NCI-H748 treated with DMSO at 0.1 percent for 48 hours (cell line): Measurements from ENCODE around the gene EML5.

Experiments used
- DNase-seq: peaks from one replicate; lab custom pipeline; 2025; lab: John Stamatoyannopoulos, UW

EML5 gene

DNA sequence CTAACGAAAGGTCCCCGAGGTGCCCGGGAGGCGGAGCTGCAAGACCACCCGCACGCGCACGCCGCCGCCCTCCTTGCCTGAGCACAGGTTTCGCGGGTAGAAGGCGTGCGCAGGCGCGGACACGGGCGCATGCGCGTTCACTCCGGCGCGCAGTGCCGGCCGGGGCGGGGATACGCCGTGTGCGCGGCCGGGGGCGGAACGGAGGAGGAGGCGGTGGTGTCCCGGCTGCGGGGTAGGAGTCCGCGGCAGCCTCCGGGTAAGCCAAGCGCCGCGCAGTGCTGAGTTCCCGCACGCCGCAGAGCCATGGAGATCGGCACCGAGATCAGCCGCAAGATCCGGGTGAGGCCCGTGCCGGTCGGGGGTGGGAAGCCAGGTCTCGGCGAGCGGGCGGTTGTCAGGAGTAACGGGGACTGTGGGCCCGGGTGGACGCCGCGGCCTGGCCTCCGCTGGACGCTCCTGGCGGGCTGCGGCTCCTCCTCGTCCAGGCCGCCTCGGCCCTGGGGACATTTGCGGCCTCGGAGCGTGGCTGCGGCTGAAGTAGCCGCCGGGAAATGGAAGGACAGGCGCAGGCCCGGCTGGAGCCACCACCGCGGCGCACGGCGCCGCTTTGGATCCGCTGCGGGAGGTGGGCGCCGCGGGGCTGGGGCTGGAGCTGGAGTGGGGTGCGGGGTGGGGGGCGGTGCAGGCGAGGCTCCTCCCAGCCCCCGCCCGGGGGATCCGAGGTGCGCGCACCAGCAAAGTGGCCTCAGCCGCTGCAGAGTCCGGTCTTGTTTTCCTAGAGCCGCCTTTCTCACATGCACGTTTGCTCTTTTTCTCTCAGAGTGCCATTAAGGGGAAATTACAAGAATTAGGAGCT is 229.7 kb downstream of the EML5 start, which contains the start of gene ZC3H14:
Gene ZC3H14, plus strand, starts transcription at position 207 of the 856 bp plus-strand sequence. Its CDS starts 97 bp downstream, at position 304.
- peak; percentile 88 for DNase-seq

- DNase-seq, result no peak
Measured at GRCh38 chr14:88562532-88562830, 230.3 kb downstream of the EML5 start.
